HG03045 (cell line): ENCODE results near the gene GRIN2D.
A peak's percentile ranks its signal among the peaks of the same experiment; 100 is the strongest.
"Not testable (repeated sequence)": the region's sequence is repeated elsewhere in the genome, so short reads cannot be mapped to it uniquely, and the experiment has no call there.

Experiments used
- ATAC-seq: cut with Tn5 transposase; IDR thresholded peaks from one replicate; pipeline ENCODE4 v1.9.1; 2021; ENCODE audit warnings: mild to moderate bottlenecking, moderate library complexity; ENCODE audit not compliant: unreplicated experiment

The GRIN2D gene

GRCh38 chr19:48371367-48371766 lies 22.1 kb upstream of the GRIN2D start:
- ATAC-seq, result no peak

DNA sequence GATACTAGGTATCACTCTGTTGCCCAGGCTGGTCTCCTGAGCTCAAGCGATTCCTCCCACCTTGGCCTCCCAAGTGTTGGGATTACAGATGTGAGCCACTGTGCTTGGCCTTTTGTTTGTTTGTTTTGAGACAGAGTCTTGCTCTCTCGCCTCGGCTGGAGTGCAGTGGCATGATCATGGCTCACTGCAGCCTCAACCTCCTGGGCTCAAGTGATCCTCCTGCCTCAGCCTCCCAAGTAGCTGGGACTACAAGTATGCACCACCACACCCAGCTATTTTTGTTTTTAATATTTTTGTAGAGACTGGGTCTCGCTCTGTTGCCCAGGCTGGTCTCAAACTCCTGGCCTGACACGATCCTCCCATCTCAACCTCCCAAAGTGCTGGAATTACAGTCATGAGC lies 21.7 kb upstream of the GRIN2D start:
- ATAC-seq, result not testable (repeated sequence)

GRCh38 chr19:48372904-48373303 lies 20.6 kb upstream of the GRIN2D start:
- no peak for ATAC-seq

GRCh38 chr19:48373567-48373966 lies 19.9 kb upstream of the GRIN2D start:
- ATAC-seq, result no peak

DNA sequence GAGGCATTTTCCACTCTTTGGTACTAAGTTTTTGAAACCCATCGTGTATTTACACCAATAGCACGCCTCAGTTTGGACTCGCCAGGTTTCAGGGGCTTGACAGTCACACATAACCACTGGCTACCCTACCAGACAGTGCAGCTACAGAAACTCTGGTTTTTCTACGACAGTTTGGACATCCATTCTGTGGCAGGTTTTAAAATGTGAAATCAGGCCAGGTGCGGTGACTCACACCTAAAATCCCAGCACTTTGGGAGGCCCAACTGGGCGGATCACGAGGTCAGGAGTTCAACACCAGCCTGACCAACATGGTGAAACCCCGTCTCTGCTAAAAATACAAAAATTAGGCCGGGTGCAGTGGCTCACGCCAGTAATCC lies 15.3 kb upstream of the GRIN2D start:
- no peak for ATAC-seq

DNA sequence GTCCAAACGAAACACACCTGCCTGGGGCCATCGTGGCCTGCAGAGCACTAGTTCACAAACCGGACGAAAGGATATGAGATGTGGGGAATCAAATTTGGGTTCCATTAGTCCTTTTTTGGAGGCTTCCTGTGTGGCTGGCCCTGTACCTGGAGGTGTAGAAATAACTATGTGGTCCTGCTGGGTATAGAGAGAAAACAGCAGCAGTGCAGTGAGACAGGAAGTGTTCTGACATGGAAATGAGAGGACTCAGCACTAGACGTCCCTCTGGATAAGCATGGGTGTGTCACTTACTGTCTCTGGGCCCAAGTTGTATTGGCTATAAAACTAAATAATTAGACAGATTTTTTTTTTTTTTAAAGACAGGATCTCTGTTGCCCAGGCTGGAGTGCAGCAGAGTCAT lies 14.4 kb upstream of the GRIN2D start:
- no peak for ATAC-seq

DNA sequence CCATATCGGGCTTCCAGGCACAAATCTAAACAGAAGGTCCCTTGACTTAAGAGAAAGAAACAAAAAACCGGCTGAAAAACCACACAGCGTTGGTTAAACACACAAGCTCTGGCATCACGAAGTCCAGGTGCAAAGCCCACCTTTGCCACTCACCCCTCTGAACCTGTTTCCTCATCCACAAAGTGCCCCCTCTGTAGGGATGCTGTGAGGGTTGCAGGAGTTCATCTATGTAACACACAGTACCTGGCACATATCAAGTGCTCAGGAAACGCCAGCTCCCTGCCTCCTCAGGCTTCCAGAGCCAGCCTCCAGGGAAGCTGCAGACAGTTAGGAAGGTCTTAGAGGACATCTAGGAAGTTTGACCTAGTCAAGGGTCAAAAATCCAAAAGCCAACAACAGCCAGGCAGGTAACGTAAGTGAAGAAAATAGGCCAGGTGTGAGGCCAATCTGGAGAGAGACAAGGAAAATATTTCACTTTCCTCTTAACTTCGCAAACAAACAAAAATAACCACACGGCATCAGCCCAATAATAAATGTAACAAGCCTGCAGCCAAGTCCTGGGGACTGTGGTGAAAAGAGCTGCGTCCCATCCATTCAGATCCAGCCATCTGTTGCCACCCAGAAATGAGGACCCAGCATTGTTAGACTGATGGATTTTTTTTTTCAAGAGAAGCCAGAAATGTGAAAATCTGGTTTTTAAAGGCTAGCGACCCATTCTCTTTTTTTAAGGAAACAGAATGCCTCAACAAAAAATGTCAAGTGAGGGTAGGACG lies 12.1 kb upstream of the GRIN2D start:
- no peak for ATAC-seq

- ATAC-seq, result no peak
Observed at GRCh38 chr19:48382286-48382685, 11.2 kb upstream of the GRIN2D start.

DNA sequence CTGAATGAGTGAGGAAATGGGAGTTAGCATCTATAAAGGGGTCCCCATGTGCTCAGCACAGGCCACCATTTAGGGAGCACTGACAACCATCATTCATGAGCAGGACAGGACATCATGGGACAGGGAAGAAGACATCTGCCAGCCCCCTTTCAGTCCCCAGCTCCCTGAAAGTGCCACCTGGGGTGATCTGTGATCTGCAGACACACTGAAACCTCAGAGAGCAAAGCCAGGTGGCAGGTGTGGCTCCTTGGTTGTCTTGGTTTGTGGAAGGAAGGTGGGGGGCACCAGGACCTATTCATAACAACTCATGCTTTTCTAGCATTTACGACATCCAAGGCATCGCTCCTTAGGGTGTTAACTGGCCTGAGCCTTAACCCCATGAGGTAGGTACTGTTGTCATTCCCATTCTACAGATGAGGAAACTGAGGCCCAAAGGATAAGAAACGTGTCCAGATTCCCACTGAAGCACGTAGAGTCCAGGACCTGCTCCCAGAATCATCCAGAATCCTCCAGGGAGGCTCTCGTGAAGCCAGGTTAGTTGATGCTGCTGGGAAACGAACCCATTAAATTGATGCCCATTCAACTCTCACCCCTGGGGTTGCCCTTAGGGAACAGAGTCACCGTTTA lies 7.9 kb upstream of the GRIN2D start:
- ATAC-seq, result no peak

- no peak for ATAC-seq
Observed at GRCh38 chr19:48386981-48387380, 6.5 kb upstream of the GRIN2D start.

DNA sequence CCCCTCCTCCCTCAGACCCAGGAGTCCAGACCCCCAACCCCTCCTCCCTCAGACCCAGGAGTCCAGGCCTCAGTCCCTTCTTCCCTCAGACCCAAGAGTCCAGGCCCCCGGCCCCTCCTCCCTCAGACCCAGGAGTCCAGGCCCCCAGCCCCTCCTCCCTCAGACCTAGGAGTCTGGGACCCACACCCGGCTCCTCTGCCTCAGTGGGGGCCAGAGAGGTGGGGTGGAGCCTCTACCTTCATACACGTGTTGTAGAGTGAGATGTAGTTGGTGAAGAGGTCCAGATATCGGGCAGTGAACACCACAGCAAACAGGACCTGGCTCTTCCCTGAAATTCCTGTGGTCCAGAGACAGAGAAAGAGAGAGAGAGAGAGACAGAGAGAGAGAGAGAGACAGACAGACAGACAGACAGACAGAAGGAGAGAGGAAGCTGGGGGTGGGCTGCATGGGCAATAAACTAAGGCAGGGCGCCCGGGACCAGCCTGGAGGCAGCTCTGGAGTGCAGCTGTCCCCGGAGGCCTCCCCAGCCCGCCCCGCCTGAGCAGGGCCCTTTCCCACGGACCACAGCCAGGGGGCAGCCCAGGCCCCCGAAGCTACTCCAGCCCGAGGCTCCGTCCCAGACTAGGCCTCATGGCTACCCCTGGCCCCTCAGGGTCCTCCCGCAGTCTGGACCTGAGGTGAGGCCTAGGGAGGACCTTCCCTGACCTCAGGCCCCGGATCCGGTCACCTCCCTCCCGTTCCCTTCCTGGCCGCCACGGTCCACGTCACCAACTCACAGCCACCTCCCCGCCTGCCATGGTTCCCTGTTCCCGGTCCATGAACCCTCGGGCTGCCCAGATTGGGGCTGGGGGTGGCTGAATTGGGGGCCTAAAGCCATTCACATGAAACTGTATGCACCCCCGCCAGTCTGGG lies 3.0 kb upstream of the GRIN2D start:
- ATAC-seq, result peak; percentile 37

GRCh38 chr19:48391100-48392005 lies 2.1 kb upstream of the GRIN2D start, which contains the start of gene KDELR1:
Gene KDELR1, minus strand, starts transcription at chr19:48391551. Its CDS starts 193 bp downstream, at chr19:48391358.
- peak; percentile 64 for ATAC-seq

DNA sequence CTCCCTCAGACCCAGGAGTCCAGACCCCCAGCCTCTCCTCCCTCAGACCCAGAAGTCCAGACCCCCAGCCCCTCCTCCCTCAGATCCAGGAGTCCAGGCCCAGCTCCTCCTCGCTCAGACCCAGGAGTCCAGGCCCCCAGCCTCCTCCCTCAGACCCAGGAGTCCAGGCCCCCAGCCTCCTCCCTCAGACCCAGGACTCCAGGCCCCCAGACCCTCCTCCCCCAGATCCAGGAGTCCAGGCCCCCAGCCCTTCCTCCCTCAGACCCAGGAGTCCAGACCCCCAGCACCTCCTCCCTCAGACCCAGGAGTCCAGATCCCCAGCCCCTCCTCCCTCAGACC lies 1.5 kb upstream of the GRIN2D start:
- not testable (repeated sequence) for ATAC-seq

GRCh38 chr19:48392860-48393558 lies 459 bp upstream of the GRIN2D start:
- no peak for ATAC-seq

GRCh38 chr19:48394331-48395169 lies 1.1 kb downstream of the GRIN2D start:
- no peak for ATAC-seq

DNA sequence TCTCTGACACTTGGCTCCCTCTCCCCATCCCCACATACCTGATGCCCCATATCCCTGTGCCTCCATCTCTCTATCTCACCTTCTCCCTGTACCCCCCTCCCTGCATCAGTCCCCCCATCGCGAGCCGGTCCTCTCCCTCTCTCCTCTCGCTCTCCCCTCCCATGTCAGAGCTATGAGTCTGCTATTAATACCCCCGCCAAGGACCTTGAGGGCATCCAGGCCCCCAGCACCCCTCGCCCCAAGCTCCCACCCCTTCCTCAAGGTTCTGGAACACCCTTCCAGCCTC lies 1.6 kb downstream of the GRIN2D start:
- no peak for ATAC-seq

GRCh38 chr19:48395499-48395898 lies 2.0 kb downstream of the GRIN2D start:
- ATAC-seq, result no peak

GRCh38 chr19:48396016-48396823 lies 2.8 kb downstream of the GRIN2D start:
- no peak for ATAC-seq

DNA sequence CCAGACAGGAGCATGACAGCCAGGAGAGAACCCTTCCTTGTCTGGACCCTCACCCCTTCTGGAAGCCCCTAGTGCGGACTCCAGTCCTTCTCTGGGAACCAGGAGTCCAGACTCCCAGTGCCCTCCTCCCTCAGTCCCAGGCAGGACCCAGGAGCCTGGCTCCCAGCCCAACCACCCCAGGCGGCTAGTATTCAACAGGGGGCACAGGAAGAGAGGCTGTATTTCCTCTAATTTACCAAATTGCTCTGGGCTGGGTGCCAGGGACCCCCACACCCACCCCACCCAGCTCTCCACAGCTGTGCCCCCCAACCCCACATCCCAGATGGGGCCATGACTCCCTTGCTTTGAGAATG lies 3.3 kb downstream of the GRIN2D start:
- no peak for ATAC-seq
